GM18519 (cell line): ENCODE measurements around the gene AMY2A.
"Not testable (repeated sequence)": the region's sequence is repeated elsewhere in the genome, so short reads cannot be mapped to it uniquely, and the experiment has no call there.

ENCODE experiments used
- ATAC-seq: cut with Tn5 transposase; IDR thresholded peaks from one replicate; pipeline ENCODE4 v1.9.1; 2021; ENCODE audit warnings: mild to moderate bottlenecking, moderate library complexity; ENCODE audit not compliant: unreplicated experiment, low FRiP score

Gene AMY2A

GRCh38 chr1:103616994-103617477 is at the start of gene AMY2A:
AMY2A (plus strand) TSS chr1:103617427; CDS start chr1:103617441, 14 bp downstream.
- ATAC-seq, result not testable (repeated sequence)

GRCh38 chr1:103569493-103569892 is 47.7 kb upstream of the AMY2A start:
- no peak for ATAC-seq

GRCh38 chr1:103571289-103571688 is 45.9 kb upstream of the AMY2A start, which contains the start of gene AMY2B:
AMY2B (plus strand) TSS chr1:103571589; CDS start chr1:103571603, 14 bp downstream.
- ATAC-seq, result not testable (repeated sequence)

GRCh38 chr1:103576065-103576464 is 41.2 kb upstream of the AMY2A start:
- ATAC-seq, result peak; percentile 81

- not testable (repeated sequence) for ATAC-seq
Measured at GRCh38 chr1:103576784-103577183, 40.4 kb upstream of the AMY2A start.

GRCh38 chr1:103582464-103582863 is 34.8 kb upstream of the AMY2A start:
- ATAC-seq, result no peak

GRCh38 chr1:103583887-103584286 is 33.3 kb upstream of the AMY2A start:
- no peak for ATAC-seq

- ATAC-seq, result no peak
Measured at GRCh38 chr1:103584537-103584936, 32.7 kb upstream of the AMY2A start.

- ATAC-seq, result not testable (repeated sequence)
Measured at GRCh38 chr1:103602740-103603139, 14.5 kb upstream of the AMY2A start.

GRCh38 chr1:103616362-103616761 is 865 bp upstream of the AMY2A start:
- ATAC-seq, result no peak

GRCh38 chr1:103627436-103627835 is 10.2 kb downstream of the AMY2A start:
- ATAC-seq, result not testable (repeated sequence)

- ATAC-seq, result not testable (repeated sequence)
Measured at GRCh38 chr1:103641194-103641593, 24.0 kb downstream of the AMY2A start.

GRCh38 chr1:103643908-103644307 is 26.7 kb downstream of the AMY2A start:
- ATAC-seq, result not testable (repeated sequence)

- ATAC-seq, result not testable (repeated sequence)
Measured at GRCh38 chr1:103650305-103650704, 33.1 kb downstream of the AMY2A start.

GRCh38 chr1:103650889-103651288 is 33.7 kb downstream of the AMY2A start:
- not testable (repeated sequence) for ATAC-seq

GRCh38 chr1:103654133-103654532 is 36.9 kb downstream of the AMY2A start:
- not testable (repeated sequence) for ATAC-seq

- ATAC-seq, result not testable (repeated sequence)
Measured at GRCh38 chr1:103655460-103655859, 38.2 kb downstream of the AMY2A start, which contains the start of gene AMY1A. AMY1A (plus strand) TSS chr1:103655760; CDS start chr1:103656331, 571 bp downstream.
